ENCODE data around the gene ME3. TPM values are rescaled to one million over a fixed set of nuclear protein-coding genes. Genes with fewer than 3 reads are reported as not detected.

ME3 gene
- total and polyA plus RNA-seq, 2 donors (not counting 1 experiment from before 2014, with no cell fraction given): 8.8 to 50.7 TPM

- Histone ChIP-seq H3K4me2 (ENCODE audit: extremely low read depth, insufficient read depth, low read length) (peak overlapping the region; percentile 95), H4K20me1 (ENCODE audit: control insufficient read depth, extremely low read depth, insufficient read depth, low read length) (no peaks in the 10 kb centered on the region), H3K9me3 (ENCODE audit: control insufficient read depth, insufficient read depth, low read depth, low read length) (no peaks in the 10 kb centered on the region), H3K27me3 (ENCODE audit: control insufficient read depth, insufficient read depth, low read length) (no peaks in the 10 kb centered on the region), H3K27ac (ENCODE audit: insufficient read depth, low read length) (no peak overlapping the region), H3K4me1 (ENCODE audit: control insufficient read depth, extremely low read depth, insufficient read depth, low read length) (peaks cover 14% of the 10 kb centered on the region), H3K36me3 (ENCODE audit: control insufficient read depth, insufficient read depth, low read length) (no peaks in the 10 kb centered on the region), H3K79me2 (ENCODE audit: control insufficient read depth, insufficient read depth, low read length) (no peaks in the 10 kb centered on the region), H2AFZ (ENCODE audit: low read length) (no peak overlapping the region), H3K9ac (ENCODE audit: insufficient read depth, low read length) (no peak overlapping the region), H3K4me3 (replicated peaks in 1 of 4; ENCODE audit: control extremely low read depth in 1 of 4, insufficient read depth in 1 of 4, low read depth in 3 of 4, low read length in 4 of 4) (peak overlapping the region; percentile 52 to 76 (median 62))
- no peak for DNase-seq (ENCODE audit: low read depth in 2 of 2)
- no peak for TF ChIP-seq CTCF (conservative IDR thresholded peaks at IDR 0.05 in 1 of 2, IDR thresholded peaks at IDR 0.05 in 1 of 2; ENCODE audit: low read depth in 1 of 2, low read length in 2 of 2)
- TF ChIP-seq EZH2 (IDR thresholded peaks at IDR 0.05; ENCODE audit: low read length, missing control alignments): no peak
These were observed 1.5 kb downstream of the ME3 start for GRCh38 chr11:86670911-86671310.

- Histone ChIP-seq H3K9ac (ENCODE audit: insufficient read depth, low read length) (no peak overlapping the region), H4K20me1 (ENCODE audit: control insufficient read depth, extremely low read depth, insufficient read depth, low read length) (no peaks in the 10 kb centered on the region), H2AFZ (ENCODE audit: low read length) (no peak overlapping the region), H3K4me3 (replicated peaks in 1 of 4; ENCODE audit: control extremely low read depth in 1 of 4, insufficient read depth in 1 of 4, low read depth in 3 of 4, low read length in 4 of 4) (peak overlapping the region in 1 of 4 experiments; percentile 16), H3K4me2 (ENCODE audit: extremely low read depth, insufficient read depth, low read length) (no peak overlapping the region), H3K27ac (ENCODE audit: insufficient read depth, low read length) (no peak overlapping the region), H3K27me3 (ENCODE audit: control insufficient read depth, insufficient read depth, low read length) (no peaks in the 10 kb centered on the region), H3K4me1 (ENCODE audit: control insufficient read depth, extremely low read depth, insufficient read depth, low read length) (peaks cover 14% of the 10 kb centered on the region), H3K79me2 (ENCODE audit: control insufficient read depth, insufficient read depth, low read length) (no peaks in the 10 kb centered on the region), H3K36me3 (ENCODE audit: control insufficient read depth, insufficient read depth, low read length) (no peaks in the 10 kb centered on the region), H3K9me3 (ENCODE audit: control insufficient read depth, insufficient read depth, low read depth, low read length) (no peaks in the 10 kb centered on the region)
- TF ChIP-seq EZH2 (IDR thresholded peaks at IDR 0.05; ENCODE audit: low read length, missing control alignments) (no peak), CTCF (conservative IDR thresholded peaks at IDR 0.05 in 1 of 2, IDR thresholded peaks at IDR 0.05 in 1 of 2; ENCODE audit: low read depth in 1 of 2, low read length in 2 of 2) (no peak)
- peak in 1 of 2 donors; percentile 90 for DNase-seq (ENCODE audit: low read depth in 2 of 2)
These were observed 2.2 kb downstream of the ME3 start for GRCh38 chr11:86670181-86670580.

- Histone ChIP-seq H3K9ac (ENCODE audit: insufficient read depth, low read length) (no peak overlapping the region), H4K20me1 (ENCODE audit: control insufficient read depth, extremely low read depth, insufficient read depth, low read length) (no peaks in the 10 kb centered on the region), H3K79me2 (ENCODE audit: control insufficient read depth, insufficient read depth, low read length) (no peaks in the 10 kb centered on the region), H2AFZ (ENCODE audit: low read length) (no peak overlapping the region), H3K4me3 (replicated peaks in 1 of 4; ENCODE audit: control extremely low read depth in 1 of 4, insufficient read depth in 1 of 4, low read depth in 3 of 4, low read length in 4 of 4) (no peak overlapping the region), H3K4me2 (ENCODE audit: extremely low read depth, insufficient read depth, low read length) (no peak overlapping the region), H3K27me3 (ENCODE audit: control insufficient read depth, insufficient read depth, low read length) (no peaks in the 10 kb centered on the region), H3K36me3 (ENCODE audit: control insufficient read depth, insufficient read depth, low read length) (no peaks in the 10 kb centered on the region), H3K4me1 (ENCODE audit: control insufficient read depth, extremely low read depth, insufficient read depth, low read length) (peaks cover 14% of the 10 kb centered on the region), H3K27ac (ENCODE audit: insufficient read depth, low read length) (no peak overlapping the region), H3K9me3 (ENCODE audit: control insufficient read depth, insufficient read depth, low read depth, low read length) (no peaks in the 10 kb centered on the region)
- no peak for DNase-seq (ENCODE audit: low read depth in 2 of 2)
- TF ChIP-seq EZH2 (IDR thresholded peaks at IDR 0.05; ENCODE audit: low read length, missing control alignments) (no peak), CTCF (conservative IDR thresholded peaks at IDR 0.05 in 1 of 2, IDR thresholded peaks at IDR 0.05 in 1 of 2; ENCODE audit: low read depth in 1 of 2, low read length in 2 of 2) (no peak)
These were observed 3.0 kb downstream of the ME3 start for GRCh38 chr11:86669424-86669823.

Measured in fibroblast of lung (primary cell).